ENCODE data around the gene GABARAP. TPM values are rescaled to one million over a fixed set of nuclear protein-coding genes. Genes with fewer than 3 reads are reported as not detected.

GABARAP gene
- total RNA-seq, 1 experiment from 2014 or later, result 228 TPM

DNA sequence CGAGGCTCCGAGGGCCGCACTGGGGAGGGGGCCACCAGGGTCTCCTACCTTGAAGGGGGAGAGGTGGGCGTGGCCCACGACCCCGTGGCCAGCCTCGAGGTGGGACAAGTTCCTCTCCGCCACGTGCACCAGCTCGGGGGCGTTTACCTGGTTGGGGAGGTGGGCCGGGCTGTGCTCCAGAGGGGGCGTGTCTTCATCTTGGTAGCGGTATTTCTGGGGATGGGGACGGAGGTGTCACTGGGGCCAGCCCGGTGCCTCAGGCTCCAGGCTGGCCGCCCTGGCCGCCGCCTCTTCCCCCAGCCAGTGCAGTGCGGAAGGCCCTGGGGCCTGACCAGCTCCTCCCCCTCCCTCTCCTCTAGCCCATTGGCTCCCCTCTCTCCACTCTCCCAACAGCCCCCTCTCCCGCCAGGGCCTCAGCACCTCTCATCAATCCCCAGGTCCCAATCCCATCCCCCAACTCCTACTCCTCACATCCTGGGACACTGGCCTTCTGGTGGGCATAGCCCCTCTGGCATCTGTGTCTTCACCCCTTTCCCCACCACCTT is 34.1 kb downstream of the GABARAP start:
- H3K36me3 Mint-ChIP-seq, result peaks cover 4% of the 10 kb centered on the region
- no peaks in the 10 kb centered on the region for H3K9me3 Mint-ChIP-seq
- TF ChIP-seq, protein P1, sequence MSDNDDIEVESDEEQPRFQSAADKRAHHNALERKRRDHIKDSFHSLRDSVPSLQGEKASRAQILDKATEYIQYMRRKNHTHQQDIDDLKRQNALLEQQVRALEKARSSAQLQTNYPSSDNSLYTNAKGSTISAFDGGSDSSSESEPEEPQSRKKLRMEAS (CRISPR knock-in tag; IDR thresholded peaks at IDR 0.05), result peak; percentile 92
- TF ChIP-seq, protein P2, sequence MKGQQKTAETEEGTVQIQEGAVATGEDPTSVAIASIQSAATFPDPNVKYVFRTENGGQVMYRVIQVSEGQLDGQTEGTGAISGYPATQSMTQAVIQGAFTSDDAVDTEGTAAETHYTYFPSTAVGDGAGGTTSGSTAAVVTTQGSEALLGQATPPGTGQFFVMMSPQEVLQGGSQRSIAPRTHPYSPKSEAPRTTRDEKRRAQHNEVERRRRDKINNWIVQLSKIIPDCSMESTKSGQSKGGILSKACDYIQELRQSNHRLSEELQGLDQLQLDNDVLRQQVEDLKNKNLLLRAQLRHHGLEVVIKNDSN (CRISPR knock-in tag; IDR thresholded peaks at IDR 0.05), result peak; percentile 48; the same call in 1 of the 2 replicates
- TF ChIP-seq, protein P3, sequence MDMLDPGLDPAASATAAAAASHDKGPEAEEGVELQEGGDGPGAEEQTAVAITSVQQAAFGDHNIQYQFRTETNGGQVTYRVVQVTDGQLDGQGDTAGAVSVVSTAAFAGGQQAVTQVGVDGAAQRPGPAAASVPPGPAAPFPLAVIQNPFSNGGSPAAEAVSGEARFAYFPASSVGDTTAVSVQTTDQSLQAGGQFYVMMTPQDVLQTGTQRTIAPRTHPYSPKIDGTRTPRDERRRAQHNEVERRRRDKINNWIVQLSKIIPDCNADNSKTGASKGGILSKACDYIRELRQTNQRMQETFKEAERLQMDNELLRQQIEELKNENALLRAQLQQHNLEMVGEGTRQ (CRISPR knock-in tag; IDR thresholded peaks at IDR 0.05), result peak; percentile 60
- no peak for TF ChIP-seq ZNF671 (CRISPR knock-in tag; IDR thresholded peaks at IDR 0.05)
- TF ChIP-seq, protein P4, sequence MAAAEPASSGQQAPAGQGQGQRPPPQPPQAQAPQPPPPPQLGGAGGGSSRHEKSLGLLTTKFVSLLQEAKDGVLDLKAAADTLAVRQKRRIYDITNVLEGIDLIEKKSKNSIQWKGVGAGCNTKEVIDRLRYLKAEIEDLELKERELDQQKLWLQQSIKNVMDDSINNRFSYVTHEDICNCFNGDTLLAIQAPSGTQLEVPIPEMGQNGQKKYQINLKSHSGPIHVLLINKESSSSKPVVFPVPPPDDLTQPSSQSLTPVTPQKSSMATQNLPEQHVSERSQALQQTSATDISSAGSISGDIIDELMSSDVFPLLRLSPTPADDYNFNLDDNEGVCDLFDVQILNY (CRISPR knock-in tag; IDR thresholded peaks at IDR 0.05), result no peak
- peak; percentile 61; the same call in 1 of the 2 replicates for TF ChIP-seq SP1 (CRISPR knock-in tag; conservative IDR thresholded peaks at IDR 0.05)
- TF ChIP-seq, protein P5, sequence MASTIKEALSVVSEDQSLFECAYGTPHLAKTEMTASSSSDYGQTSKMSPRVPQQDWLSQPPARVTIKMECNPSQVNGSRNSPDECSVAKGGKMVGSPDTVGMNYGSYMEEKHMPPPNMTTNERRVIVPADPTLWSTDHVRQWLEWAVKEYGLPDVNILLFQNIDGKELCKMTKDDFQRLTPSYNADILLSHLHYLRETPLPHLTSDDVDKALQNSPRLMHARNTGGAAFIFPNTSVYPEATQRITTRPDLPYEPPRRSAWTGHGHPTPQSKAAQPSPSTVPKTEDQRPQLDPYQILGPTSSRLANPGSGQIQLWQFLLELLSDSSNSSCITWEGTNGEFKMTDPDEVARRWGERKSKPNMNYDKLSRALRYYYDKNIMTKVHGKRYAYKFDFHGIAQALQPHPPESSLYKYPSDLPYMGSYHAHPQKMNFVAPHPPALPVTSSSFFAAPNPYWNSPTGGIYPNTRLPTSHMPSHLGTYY (CRISPR knock-in tag; IDR thresholded peaks at IDR 0.05), result peak; percentile 30; the same call in 1 of the 2 replicates
- TF ChIP-seq GRHL2 (CRISPR knock-in tag; IDR thresholded peaks at IDR 0.05; ENCODE audit: insufficient replicate concordance, severe bottlenecking), result no peak
- peak; percentile 65; the same call in 1 of the 2 replicates for TF ChIP-seq FOXK1 (CRISPR knock-in tag; IDR thresholded peaks at IDR 0.05)
- TF ChIP-seq SOX15 (CRISPR knock-in tag; IDR thresholded peaks at IDR 0.05), result no peak
- DNase-seq (ENCODE audit: low spot score) (peak; percentile 78), ATAC-seq (peak; percentile 51)
- CTCF ChIA-PET, result interaction anchor here (0.7 to 3.1 kb wide), 10 partner anchors 11 to 162 kb away, joined by 3 to 24 read pairs (median 5); partner anchors contain the start of genes ACADVL and DLG4
- no peaks in the 10 kb centered on the region for H3K27me3 Mint-ChIP-seq (ENCODE audit: low read depth)
- POLR2A ChIA-PET, result interaction anchor here (0.6 to 1.4 kb wide), 3 partner anchors 12 to 62 kb away, joined by 3 to 8 read pairs (median 4); partner anchors contain the start of genes ACADVL and DLG4
- peaks cover 56% of the 10 kb centered on the region for H3K4me1 Mint-ChIP-seq
- H3K4me3 Mint-ChIP-seq, result peak overlapping the region; percentile 57
- peak overlapping the region; percentile 69 for H3K27ac Mint-ChIP-seq

DNA sequence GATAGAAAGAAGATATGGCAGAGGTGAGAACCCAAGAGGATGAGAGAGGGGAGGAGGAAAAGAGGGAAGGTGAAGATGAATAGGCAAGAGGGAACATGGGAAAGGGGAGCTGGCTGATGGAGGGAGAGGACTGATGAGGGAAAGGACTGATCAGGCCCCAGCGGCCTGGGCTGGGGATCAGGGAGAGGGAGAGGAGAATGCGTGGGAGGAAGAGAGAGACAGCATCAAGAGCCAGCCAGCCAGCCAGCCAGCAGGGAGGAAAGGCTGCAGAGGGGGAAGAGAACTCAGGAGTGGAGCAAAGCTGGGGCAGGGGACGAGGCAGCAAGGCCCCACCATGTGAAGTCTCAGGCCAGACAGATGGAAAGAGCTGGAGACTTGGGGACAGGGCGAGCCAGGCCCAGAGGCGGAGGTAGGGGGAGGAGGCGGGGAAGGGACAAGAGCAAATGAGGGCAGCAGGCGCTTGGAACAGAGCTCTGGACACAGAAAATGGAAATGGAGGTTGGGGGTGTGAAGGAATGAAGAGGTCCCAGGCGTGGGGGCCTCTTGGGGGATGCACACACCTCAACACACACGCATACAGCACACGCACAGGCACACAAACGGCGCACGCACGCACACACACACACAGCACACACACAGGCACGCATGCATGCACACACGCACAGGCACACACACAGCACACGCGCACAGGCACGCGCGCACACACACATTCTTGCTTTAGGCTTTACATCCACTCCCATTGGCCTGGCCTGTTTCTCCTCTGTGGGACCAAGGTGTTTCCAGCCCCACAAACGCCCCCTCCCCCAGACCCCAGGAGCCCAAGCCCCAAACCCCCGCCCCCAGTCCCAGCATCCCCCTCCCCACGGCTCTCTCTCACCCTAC is 34.9 kb downstream of the GABARAP start:
- H3K4me1 Mint-ChIP-seq, result peaks cover 55% of the 10 kb centered on the region
- ATAC-seq (no peak), DNase-seq (ENCODE audit: low spot score) (no peak)
- H3K27me3 Mint-ChIP-seq (ENCODE audit: low read depth), result no peaks in the 10 kb centered on the region
- H3K4me3 Mint-ChIP-seq, result peak overlapping the region; percentile 59
- peak overlapping the region; percentile 29; the same call in 1 of the 2 replicates for H3K27ac Mint-ChIP-seq
- POLR2A ChIA-PET, result interaction anchor here (0.6 to 1.4 kb wide), 4 partner anchors 13 to 280 kb away, joined by 3 to 8 read pairs (median 4); partner anchors contain the start of genes ACADVL and DLG4
- H3K36me3 Mint-ChIP-seq, result peaks cover 11% of the 10 kb centered on the region
- H3K9me3 Mint-ChIP-seq, result no peaks in the 10 kb centered on the region
- CTCF ChIA-PET, result interaction anchor here (0.7 to 3.1 kb wide), 10 partner anchors 11 to 161 kb away, joined by 3 to 24 read pairs (median 5); partner anchors contain the start of genes ACADVL and DLG4
- TF ChIP-seq, protein P6, sequence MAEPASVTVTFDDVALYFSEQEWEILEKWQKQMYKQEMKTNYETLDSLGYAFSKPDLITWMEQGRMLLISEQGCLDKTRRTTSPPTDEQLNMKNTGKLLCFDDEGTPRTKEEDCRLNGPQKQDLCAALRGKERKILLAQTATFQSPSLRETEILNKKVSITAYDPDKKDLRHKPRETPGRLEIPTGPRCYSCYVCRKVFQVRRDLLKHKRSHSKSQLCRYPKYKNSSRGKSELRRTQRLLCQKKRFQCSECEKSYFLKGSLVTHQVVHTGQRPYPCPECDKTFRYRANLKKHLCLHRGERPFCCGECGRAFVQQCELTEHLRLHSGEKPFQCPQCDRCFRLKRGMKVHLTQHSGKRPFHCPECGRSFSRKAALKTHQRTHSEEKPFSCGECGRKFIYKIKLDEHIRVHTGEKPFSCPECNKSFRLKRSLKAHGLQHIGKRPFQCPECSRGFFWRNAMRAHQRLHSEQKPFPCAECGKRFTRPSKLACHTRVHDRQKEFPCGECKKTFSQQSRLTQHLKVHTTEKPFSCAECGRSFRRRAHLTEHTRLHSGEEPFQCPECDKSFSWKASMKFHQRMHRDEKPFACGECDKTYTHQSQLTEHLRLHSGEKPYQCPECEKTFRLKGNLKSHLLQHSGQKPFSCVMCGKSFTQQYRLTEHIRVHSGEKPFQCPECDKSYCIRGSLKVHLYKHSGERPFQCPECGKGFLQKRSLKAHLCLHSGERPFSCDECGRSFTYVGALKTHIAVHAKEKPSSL (CRISPR knock-in tag; conservative IDR thresholded peaks at IDR 0.05), result no peak
- TF ChIP-seq SOX15 (CRISPR knock-in tag; IDR thresholded peaks at IDR 0.05) (no peak), JUN (CRISPR knock-in tag; IDR thresholded peaks at IDR 0.05) (no peak), ZNF121 (CRISPR knock-in tag; IDR thresholded peaks at IDR 0.05) (no peak), HMGA2 (CRISPR knock-in tag; IDR thresholded peaks at IDR 0.05) (no peak)
- TF ChIP-seq, protein P5 (CRISPR knock-in tag; IDR thresholded peaks at IDR 0.05), result no peak
- TF ChIP-seq, protein P7, sequence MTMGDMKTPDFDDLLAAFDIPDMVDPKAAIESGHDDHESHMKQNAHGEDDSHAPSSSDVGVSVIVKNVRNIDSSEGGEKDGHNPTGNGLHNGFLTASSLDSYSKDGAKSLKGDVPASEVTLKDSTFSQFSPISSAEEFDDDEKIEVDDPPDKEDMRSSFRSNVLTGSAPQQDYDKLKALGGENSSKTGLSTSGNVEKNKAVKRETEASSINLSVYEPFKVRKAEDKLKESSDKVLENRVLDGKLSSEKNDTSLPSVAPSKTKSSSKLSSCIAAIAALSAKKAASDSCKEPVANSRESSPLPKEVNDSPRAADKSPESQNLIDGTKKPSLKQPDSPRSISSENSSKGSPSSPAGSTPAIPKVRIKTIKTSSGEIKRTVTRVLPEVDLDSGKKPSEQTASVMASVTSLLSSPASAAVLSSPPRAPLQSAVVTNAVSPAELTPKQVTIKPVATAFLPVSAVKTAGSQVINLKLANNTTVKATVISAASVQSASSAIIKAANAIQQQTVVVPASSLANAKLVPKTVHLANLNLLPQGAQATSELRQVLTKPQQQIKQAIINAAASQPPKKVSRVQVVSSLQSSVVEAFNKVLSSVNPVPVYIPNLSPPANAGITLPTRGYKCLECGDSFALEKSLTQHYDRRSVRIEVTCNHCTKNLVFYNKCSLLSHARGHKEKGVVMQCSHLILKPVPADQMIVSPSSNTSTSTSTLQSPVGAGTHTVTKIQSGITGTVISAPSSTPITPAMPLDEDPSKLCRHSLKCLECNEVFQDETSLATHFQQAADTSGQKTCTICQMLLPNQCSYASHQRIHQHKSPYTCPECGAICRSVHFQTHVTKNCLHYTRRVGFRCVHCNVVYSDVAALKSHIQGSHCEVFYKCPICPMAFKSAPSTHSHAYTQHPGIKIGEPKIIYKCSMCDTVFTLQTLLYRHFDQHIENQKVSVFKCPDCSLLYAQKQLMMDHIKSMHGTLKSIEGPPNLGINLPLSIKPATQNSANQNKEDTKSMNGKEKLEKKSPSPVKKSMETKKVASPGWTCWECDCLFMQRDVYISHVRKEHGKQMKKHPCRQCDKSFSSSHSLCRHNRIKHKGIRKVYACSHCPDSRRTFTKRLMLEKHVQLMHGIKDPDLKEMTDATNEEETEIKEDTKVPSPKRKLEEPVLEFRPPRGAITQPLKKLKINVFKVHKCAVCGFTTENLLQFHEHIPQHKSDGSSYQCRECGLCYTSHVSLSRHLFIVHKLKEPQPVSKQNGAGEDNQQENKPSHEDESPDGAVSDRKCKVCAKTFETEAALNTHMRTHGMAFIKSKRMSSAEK (CRISPR knock-in tag; IDR thresholded peaks at IDR 0.05; ENCODE audit: borderline replicate concordance), result no peak
- TF ChIP-seq, protein P8, sequence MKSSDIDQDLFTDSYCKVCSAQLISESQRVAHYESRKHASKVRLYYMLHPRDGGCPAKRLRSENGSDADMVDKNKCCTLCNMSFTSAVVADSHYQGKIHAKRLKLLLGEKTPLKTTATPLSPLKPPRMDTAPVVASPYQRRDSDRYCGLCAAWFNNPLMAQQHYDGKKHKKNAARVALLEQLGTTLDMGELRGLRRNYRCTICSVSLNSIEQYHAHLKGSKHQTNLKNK (CRISPR knock-in tag; IDR thresholded peaks at IDR 0.05), result no peak

Data from WTC11 (cell line).